22Rv1 (cell line): ENCODE data around the gene SLC25A11.

Experiments used
- H3K27ac ChIP-seq: fragments of 450-650 bp; 2 replicates; pipeline ENCODE4 v1.5.1; 2017
- ZFX ChIP-seq: fragments of 450-650 bp; IDR thresholded peaks from 2 replicates; pipeline ENCODE4 v1.6.1; 2017; ENCODE audit warnings: antibody characterized with exemption, borderline replicate concordance
- TF ChIP-seq, protein P1 (sequence below): fragments of 450-650 bp; IDR thresholded peaks from 2 replicates; pipeline ENCODE4 v1.5.1; 2017; ENCODE audit warnings: mild to moderate bottlenecking

The SLC25A11 gene

DNA sequence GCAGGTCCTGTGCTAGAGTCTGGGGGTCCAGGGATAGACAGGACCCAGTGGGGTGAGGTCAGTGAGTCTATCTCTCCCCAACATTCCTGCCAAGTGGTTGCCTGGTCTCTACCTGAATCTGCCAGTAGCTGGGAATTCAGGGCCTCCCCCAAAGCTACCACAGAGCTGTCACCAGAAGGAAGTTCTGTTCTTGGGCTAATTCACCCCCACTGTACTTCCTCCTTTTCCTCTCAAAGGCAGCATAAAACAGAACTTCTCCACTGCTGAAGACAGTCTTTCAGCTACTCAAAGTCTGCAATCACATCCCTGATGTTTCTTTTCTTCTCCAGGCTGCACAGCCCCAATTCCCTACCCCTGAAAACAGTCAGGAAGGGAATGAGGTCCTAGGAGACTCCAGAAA is 38.9 kb upstream of the SLC25A11 start:
- H3K27ac ChIP-seq = no peak overlapping the region
- TF ChIP-seq, protein P1, sequence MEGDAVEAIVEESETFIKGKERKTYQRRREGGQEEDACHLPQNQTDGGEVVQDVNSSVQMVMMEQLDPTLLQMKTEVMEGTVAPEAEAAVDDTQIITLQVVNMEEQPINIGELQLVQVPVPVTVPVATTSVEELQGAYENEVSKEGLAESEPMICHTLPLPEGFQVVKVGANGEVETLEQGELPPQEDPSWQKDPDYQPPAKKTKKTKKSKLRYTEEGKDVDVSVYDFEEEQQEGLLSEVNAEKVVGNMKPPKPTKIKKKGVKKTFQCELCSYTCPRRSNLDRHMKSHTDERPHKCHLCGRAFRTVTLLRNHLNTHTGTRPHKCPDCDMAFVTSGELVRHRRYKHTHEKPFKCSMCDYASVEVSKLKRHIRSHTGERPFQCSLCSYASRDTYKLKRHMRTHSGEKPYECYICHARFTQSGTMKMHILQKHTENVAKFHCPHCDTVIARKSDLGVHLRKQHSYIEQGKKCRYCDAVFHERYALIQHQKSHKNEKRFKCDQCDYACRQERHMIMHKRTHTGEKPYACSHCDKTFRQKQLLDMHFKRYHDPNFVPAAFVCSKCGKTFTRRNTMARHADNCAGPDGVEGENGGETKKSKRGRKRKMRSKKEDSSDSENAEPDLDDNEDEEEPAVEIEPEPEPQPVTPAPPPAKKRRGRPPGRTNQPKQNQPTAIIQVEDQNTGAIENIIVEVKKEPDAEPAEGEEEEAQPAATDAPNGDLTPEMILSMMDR = no peak
- no peak for TF ChIP-seq ZFX

DNA sequence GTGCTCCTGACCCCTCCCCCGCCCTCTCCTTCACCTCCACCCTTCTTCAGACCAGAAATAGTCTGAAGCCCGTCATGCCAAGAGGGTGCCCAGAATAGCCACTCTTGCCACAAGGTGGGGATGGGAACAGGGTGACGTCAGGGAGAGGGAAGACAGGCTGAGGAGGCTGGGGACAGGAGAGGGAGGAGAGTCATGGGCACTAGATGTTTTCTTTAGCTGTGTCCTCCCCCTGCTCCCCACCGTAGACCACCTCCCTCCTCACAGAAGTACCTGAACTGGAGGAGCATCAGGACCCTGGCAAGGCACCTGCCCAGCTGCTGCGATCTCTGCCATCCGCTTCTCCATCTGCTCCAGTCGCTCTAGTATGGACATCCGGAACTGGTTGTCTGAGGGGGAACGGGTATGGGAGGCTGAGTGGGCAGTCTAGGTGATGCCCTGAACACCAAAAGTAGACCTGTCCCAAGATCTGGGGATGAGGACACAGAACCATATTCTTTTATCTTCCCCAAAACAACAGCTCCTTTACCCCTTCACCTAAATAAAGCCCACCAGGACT is 34.3 kb upstream of the SLC25A11 start:
- TF ChIP-seq, protein P1 = no peak
- TF ChIP-seq ZFX = no peak
- H3K27ac ChIP-seq = no peak overlapping the region

DNA sequence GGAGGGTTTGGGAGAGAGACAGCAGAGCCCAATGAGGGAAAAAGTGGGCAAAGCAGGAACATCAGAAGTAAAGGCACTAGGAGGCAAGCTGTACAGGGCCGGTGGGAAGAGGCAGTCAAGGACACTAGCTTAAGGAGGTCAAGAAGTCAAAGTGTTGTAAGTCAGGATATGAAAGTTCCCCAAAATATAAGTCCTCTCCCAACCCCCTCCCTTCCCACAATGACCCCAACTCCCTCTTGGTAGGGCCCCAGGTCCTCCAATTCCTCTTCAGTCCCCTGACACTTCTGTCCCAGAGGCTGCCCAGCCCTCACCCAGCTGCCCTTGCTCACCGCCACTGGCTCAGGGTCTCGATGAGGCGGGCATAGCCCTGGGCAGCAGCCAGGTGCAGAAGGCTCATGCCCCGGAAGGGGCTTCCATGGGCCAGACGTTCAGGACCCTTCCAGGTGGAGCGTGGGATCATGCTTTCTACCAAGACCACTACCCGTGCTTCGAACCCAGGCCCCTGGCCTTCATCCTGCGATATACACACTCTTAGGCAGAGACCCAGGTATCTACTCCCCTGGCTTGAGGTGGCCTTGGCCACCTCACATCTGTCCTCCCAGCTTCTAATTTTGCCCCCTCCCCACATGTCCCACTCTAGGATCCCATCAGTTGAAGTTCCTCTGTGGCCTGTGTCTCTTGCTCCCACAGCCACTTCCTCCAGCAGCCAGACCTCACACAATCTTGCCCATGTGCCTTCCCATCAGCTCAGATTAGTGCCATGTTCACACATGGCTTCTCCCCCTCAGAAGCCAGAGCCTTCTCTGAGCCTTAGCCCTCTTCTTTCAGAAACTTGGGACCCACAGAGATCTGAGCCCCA is 33.6 kb upstream of the SLC25A11 start:
- no peak overlapping the region for H3K27ac ChIP-seq

DNA sequence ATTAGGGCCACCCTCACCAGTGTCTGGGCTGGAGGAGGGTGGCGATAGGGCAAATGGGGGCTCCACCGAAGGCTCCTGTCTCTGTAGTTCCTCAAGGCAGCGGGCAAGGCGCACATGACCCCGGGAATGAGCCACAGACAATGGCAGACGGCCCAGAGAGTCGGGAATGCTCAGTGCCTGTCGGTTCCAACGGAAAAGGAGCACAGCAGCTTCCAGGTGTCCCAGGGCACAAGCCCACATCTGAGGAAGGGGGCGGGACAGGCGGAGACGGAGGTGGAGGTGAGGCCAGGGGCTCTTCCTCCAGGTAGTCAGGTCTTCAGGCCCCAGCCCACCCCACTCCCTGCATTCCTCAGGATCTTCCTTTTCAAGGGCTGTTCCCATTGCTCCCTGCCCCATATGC is 32.9 kb upstream of the SLC25A11 start:
- TF ChIP-seq, protein P1 = no peak
- TF ChIP-seq ZFX = no peak
- H3K27ac ChIP-seq = no peak overlapping the region

More for the DNA sequence above, 33.6 kb upstream of the SLC25A11 start:
- TF ChIP-seq ZFX = no peak
- TF ChIP-seq, protein P1 = no peak

DNA sequence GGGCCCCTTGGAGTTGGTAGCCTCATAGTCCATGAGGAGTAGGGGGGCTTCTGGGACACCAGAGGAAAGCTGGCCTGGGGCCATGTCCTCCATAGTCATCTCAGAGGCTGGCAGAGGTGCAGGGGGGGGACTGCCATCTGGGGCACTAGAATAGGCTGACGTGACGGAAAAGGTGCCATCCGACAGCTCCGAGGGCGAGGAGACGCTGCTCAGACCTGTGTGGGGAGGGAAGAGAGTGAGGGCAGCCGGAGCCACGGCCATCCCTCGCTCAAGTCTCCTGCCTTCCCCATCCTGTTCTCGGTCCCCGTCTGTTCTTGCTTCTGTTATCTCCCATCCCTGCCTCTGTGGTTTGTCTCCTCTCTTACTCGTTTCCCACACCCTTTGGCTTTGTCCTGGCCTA is 32.5 kb upstream of the SLC25A11 start:
- H3K27ac ChIP-seq = no peak overlapping the region
- TF ChIP-seq, protein P1 = no peak
- TF ChIP-seq ZFX = no peak

DNA sequence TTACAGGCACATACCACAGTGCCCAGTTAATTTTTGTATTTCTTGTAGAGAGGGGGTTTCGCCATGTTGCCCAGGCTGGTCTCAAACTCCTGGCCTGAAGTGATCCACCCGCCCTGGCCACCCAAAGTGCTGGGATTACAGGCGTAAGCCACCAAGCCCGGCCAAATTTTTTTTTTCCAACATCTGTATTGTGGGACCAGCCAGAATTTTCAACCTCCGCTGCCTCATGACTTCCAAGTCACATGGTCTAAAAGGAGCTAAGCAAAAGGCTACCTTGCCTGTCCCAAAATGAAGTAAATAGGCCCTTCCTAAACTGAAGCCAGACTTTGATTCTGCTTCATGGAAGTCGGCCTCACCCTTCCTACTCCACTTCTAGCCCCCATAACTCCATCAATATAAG is 32.0 kb upstream of the SLC25A11 start:
- no peak for TF ChIP-seq ZFX
- TF ChIP-seq, protein P1 = no peak
- H3K27ac ChIP-seq = 0 out of 2 replicates have a peak overlapping the region, but pooled peaks have one; percentile 96

DNA sequence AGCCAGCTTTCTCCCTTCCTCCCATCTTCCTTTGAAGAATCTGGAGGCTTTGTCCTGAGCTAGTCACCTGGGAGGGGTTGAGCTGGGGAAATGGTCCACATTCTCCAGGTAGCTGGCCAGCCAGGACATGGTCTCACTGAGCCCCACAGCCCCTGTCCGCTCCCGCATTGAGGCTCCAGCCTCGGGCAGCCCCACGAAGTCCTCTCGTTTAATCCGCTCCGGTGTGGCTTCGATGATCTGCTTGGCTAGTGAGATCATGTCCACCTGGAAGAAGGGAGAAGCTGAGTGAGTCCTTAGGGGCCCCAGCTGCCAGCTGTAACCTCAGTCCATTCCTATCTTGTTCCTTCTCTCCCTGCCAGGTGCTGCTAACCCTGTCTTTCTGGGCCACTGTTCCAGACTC is 30.4 kb upstream of the SLC25A11 start:
- peak overlapping the region; percentile 96 for H3K27ac ChIP-seq
- TF ChIP-seq, protein P1 = no peak
- TF ChIP-seq ZFX = no peak
